Brain microvascular endothelial cell (primary cell): ENCODE measurements around the gene KIF5C.

ENCODE experiments used
- DNase-seq: peaks from one replicate; pipeline ENCODE4 v3.0.0-alpha.2; 2020
- H3K27ac ChIP-seq: fragments of 250-450 bp; sonication (Bioruptor Pico); 2 replicates; pipeline ENCODE4 v1.5.1; 2020; ENCODE audit warnings: mild to moderate bottlenecking, moderate library complexity
- H3K27me3 ChIP-seq: fragments of 250-450 bp; sonication (Bioruptor Pico); replicated peaks from 2 replicates; pipeline ENCODE4 v1.5.1; 2020; ENCODE audit warnings: mild to moderate bottlenecking
- H3K36me3 ChIP-seq: fragments of 250-450 bp; sonication (Bioruptor Pico); replicated peaks from 2 replicates; pipeline ENCODE4 v1.5.1; 2020; ENCODE audit warnings: mild to moderate bottlenecking
- H3K4me3 ChIP-seq: 2 replicates; pipeline ENCODE4 v1.5.1; 2011; ENCODE audit warnings: low read depth, mild to moderate bottlenecking, control low read depth, low read length, moderate library complexity
- CTCF ChIP-seq: IDR thresholded peaks from 2 replicates; pipeline ENCODE4 v1.5.1; 2011; ENCODE audit warnings: low read depth, mild to moderate bottlenecking, moderate library complexity, low read length, control low read depth, inconsistent platforms; ENCODE audit errors: missing control alignments
- in situ Hi-C: cut with HindIII; loops from 2 replicates; pipeline ENCODE4 v1.10.0; 2017; ENCODE audit warnings: low sequenced_read_pairs, low pct_ligation_motif_present

KIF5C gene

GRCh38 chr2:149037851-149038250 is 162.8 kb downstream of the KIF5C start:
- no peak overlapping the region for H3K27ac ChIP-seq
- H3K27me3 ChIP-seq: peaks cover 19% of the 10 kb centered on the region
- no peak overlapping the region for H3K4me3 ChIP-seq
- DNase-seq: no peak
- in situ Hi-C loops: no loop called here
- H3K36me3 ChIP-seq: no peaks in the 10 kb centered on the region
- no peak for TF ChIP-seq CTCF

- no peak within 1 kb of the TSS for H3K27ac ChIP-seq
- no peak for TF ChIP-seq CTCF
- no peak for DNase-seq
- in situ Hi-C loops: no loop called here
- H3K4me3 ChIP-seq: peak within 1 kb of the TSS; percentile 30
- H3K27me3 ChIP-seq: peaks cover 19% of the 10 kb centered on the region
- H3K36me3 ChIP-seq: no peaks in the 10 kb centered on the region
Measured at GRCh38 chr2:149038442-149039212, 163.6 kb downstream of the KIF5C start, which contains the start of gene LYPD6B. Gene LYPD6B, plus strand, starts transcription at chr2:149038699. Its CDS starts 92,250 bp downstream, at chr2:149130949.

DNA sequence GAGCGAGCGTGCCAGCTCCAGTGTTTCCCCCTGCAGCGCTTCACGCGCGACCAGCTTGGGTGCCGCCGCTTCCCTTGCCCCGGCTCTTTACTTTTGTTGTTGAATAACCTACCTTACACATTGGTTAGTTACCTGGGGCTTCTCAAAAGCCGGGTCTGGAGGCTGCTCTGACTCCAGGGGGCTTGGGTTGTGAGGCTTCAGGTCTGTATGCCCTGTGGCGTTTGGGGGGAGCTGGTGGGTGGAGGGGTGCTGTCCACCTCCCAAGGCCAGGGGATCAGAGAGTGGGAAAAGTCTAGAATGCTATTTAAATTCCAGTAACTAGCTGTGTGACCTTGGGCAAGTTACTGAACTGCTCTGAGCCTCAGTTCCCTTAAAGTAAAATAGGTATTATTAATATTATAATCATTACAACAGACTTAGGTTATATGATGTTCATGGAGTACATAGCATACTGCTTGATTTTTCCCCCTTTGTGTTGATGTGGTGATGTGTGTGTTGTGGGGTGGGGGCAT is 164.2 kb downstream of the KIF5C start:
- H3K36me3 ChIP-seq: no peaks in the 10 kb centered on the region
- DNase-seq: no peak
- H3K27ac ChIP-seq: no peak overlapping the region
- H3K4me3 ChIP-seq: peak overlapping the region; percentile 30
- no peak for TF ChIP-seq CTCF
- H3K27me3 ChIP-seq: peaks cover 19% of the 10 kb centered on the region
- in situ Hi-C loops: no loop called here

DNA sequence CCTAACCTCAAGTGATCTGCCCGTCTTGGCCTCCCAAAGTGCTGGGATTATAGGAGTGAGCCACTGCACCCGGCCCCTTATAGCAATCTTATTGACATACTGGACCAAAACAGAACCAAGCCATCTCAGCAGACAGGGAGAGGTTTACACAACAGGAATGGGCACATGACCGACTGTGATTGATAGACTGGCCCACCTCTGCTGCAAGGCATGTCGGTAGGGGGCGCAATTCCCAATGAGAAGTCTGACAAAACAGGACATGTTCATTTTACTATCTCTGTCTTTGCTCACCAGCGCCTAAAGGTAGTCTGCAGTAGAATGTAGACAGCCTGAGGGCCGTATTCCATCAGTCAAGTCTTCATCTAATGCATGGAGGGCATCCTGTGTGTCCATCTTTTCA is 165.4 kb downstream of the KIF5C start:
- Histone ChIP-seq H3K27ac (no peak overlapping the region), H3K27me3 (peaks cover 19% of the 10 kb centered on the region), H3K36me3 (no peaks in the 10 kb centered on the region), H3K4me3 (no peak overlapping the region)
- no peak for DNase-seq
- in situ Hi-C loops: no loop called here
- peak; percentile 66 for TF ChIP-seq CTCF

GRCh38 chr2:149041482-149041881 is 166.5 kb downstream of the KIF5C start:
- peaks cover 19% of the 10 kb centered on the region for H3K27me3 ChIP-seq
- in situ Hi-C loops: no loop called here
- TF ChIP-seq CTCF: no peak

More at GRCh38 chr2:149041482-149041881, 166.5 kb downstream of the KIF5C start:
- no peak for DNase-seq
- Histone ChIP-seq H3K27ac (no peak overlapping the region), H3K36me3 (no peaks in the 10 kb centered on the region), H3K4me3 (no peak overlapping the region)
